IMR-90 (cell line): ENCODE measurements around the gene LIN52. TPM values are rescaled to one million over a fixed set of nuclear protein-coding genes. Genes with fewer than 3 reads are reported as not detected.

Experiments
- ATAC-seq: fragments of 200-7000 bp; cut with Tn5 transposase; 2 replicates; pipeline ENCODE4 v1.9.1; 2020; ENCODE audit warnings: low read depth, mild to moderate bottlenecking, moderate library complexity
- BruUV-seq: library from RNA; stranded (reverse); fragments of 400-500 nt; replicated peaks from 2 replicates; lab custom pipeline; 2021; lab: Mats Ljungman, UMichigan
- CTCF ChIA-PET: fragments of 300-600 bp; formaldehyde crosslinking; extraction: SDS; loops from one replicate; lab custom pipeline; 2021; ENCODE audit warnings: antibody characterized with exemption; lab: Yijun Ruan, JAX
- POLR2A ChIA-PET: fragments of 300-600 bp; sonication (Branson Sonifier 250); formaldehyde crosslinking; loops from one replicate; lab custom pipeline; 2022; ENCODE audit warnings: antibody characterized with exemption; ENCODE audit not compliant: unreplicated experiment; lab: Charles Lee
- DNase-seq: peaks from one replicate; pipeline ENCODE4 v3.0.0; 2013
- H2AFZ ChIP-seq: replicated peaks from 2 replicates; pipeline ENCODE3; 2013; ENCODE audit warnings: low read length, mild to moderate bottlenecking; ENCODE audit not compliant: poor library complexity
- H2AK5ac ChIP-seq: 2 replicates; pipeline ENCODE4 v1.6.1; 2013; ENCODE audit warnings: low read depth, low read length, inconsistent platforms
- H2AK9ac ChIP-seq: replicated peaks from 2 replicates; pipeline ENCODE3; 2013; ENCODE audit warnings: mild to moderate bottlenecking, low read depth, low read length, moderate library complexity; ENCODE audit not compliant: poor library complexity
- H2BK120ac ChIP-seq: 2 replicates; pipeline ENCODE4 v1.6.1; 2013; ENCODE audit warnings: low read depth, low read length, inconsistent platforms
- H2BK15ac ChIP-seq: 3 replicates; pipeline ENCODE4 v1.6.1; 2013; ENCODE audit warnings: low read depth, low read length, inconsistent platforms
- H2BK20ac ChIP-seq: 2 replicates; pipeline ENCODE4 v1.6.1; 2013; ENCODE audit warnings: low read depth, mild to moderate bottlenecking, inconsistent platforms, low read length, moderate library complexity
- H2BK5ac ChIP-seq: 2 replicates; pipeline ENCODE4 v1.6.1; 2013; ENCODE audit warnings: mild to moderate bottlenecking, low read depth, low read length, inconsistent platforms; ENCODE audit not compliant: poor library complexity, severe bottlenecking
- H3K14ac ChIP-seq: replicated peaks from 2 replicates; pipeline ENCODE4 v1.6.1; 2013; ENCODE audit warnings: low read depth, low read length, inconsistent platforms
- H3K18ac ChIP-seq: 2 replicates; pipeline ENCODE4 v1.6.1; 2013; ENCODE audit warnings: low read depth, low read length, control low read depth
- H3K23ac ChIP-seq: 2 replicates; pipeline ENCODE4 v1.6.1; 2013; ENCODE audit warnings: low read depth, low read length, inconsistent platforms
- H3K27ac ChIP-seq: 2 replicates; pipeline ENCODE4 v1.5.1; 2013; ENCODE audit warnings: mild to moderate bottlenecking, control low read depth, low read length; ENCODE audit not compliant: insufficient read depth
- H3K27me3 ChIP-seq: 2 replicates; pipeline ENCODE4 v1.6.1; 2013; ENCODE audit warnings: low read length; ENCODE audit not compliant: control insufficient read depth, insufficient read depth
- H3K36me3 ChIP-seq: 2 replicates; pipeline ENCODE4 v1.6.1; 2013; ENCODE audit warnings: low read length, mixed read lengths; ENCODE audit not compliant: control insufficient read depth, insufficient read depth
- H3K4ac ChIP-seq: 2 replicates; pipeline ENCODE4 v1.6.1; 2013; ENCODE audit warnings: low read depth, low read length, inconsistent platforms
- H3K4me1 ChIP-seq: 2 replicates; pipeline ENCODE4 v1.6.1; 2013; ENCODE audit warnings: low read length, mixed read lengths; ENCODE audit not compliant: control insufficient read depth, insufficient read depth
- H3K4me2 ChIP-seq: 2 replicates; pipeline ENCODE4 v1.6.1; 2013; ENCODE audit warnings: low read depth, mild to moderate bottlenecking, control low read depth, low read length, moderate library complexity
- H3K4me3 ChIP-seq: 2 replicates; pipeline ENCODE4 v1.5.1; 2013; ENCODE audit warnings: low read depth, mild to moderate bottlenecking, control low read depth, low read length, moderate library complexity; ENCODE audit not compliant: insufficient read depth
- H3K56ac ChIP-seq: 2 replicates; pipeline ENCODE4 v1.6.1; 2013; ENCODE audit warnings: low read length, inconsistent platforms; ENCODE audit not compliant: insufficient read depth; ENCODE audit errors: extremely low read depth
- H3K79me1 ChIP-seq, 2 experiments: 2 replicates each; pipeline ENCODE4 v1.6.1; 2013; ENCODE audit warnings: low read length in 2 of 2, inconsistent platforms in 1 of 2, low read depth in 1 of 2
- H3K9ac ChIP-seq: 2 replicates; pipeline ENCODE4 v1.6.1; 2013; ENCODE audit warnings: low read depth, low read length, control low read depth
- H3K9me1 ChIP-seq: 2 replicates; pipeline ENCODE4 v1.6.1; 2013; ENCODE audit warnings: low read length, inconsistent platforms; ENCODE audit not compliant: insufficient read depth
- H3K9me3 ChIP-seq: 2 replicates; pipeline ENCODE4 v1.6.1; 2013; ENCODE audit warnings: low read length; ENCODE audit not compliant: control insufficient read depth, insufficient read depth
- H4K20me1 ChIP-seq: 2 replicates; pipeline ENCODE4 v1.6.1; 2013; ENCODE audit warnings: low read length, inconsistent platforms; ENCODE audit not compliant: insufficient read depth
- H4K5ac ChIP-seq: 2 replicates; pipeline ENCODE4 v1.6.1; 2013; ENCODE audit warnings: mild to moderate bottlenecking, low read depth, low read length, control low read depth
- H4K8ac ChIP-seq, 2 experiments: 2 replicates each; pipeline ENCODE4 v1.6.1; 2013; ENCODE audit warnings: low read depth in 2 of 2, low read length in 2 of 2, control low read depth in 1 of 2, inconsistent platforms in 1 of 2
- H4K91ac ChIP-seq: 2 replicates; pipeline ENCODE4 v1.6.1; 2013; ENCODE audit warnings: low read depth, low read length, inconsistent platforms; ENCODE audit not compliant: insufficient read depth
- CEBPB ChIP-seq: IDR thresholded peaks from 2 replicates; pipeline ENCODE4 v1.6.1; 2012; ENCODE audit warnings: low read depth, low read length, improper control_type of control experiment
- FOS ChIP-seq: fragments of 150-350 bp; IDR thresholded peaks from 2 replicates; pipeline ENCODE4 v1.6.1; 2016; ENCODE audit warnings: low read depth, low read length
- RCOR1 ChIP-seq: IDR thresholded peaks from 2 replicates; pipeline ENCODE4 v1.6.1; 2012; ENCODE audit warnings: mild to moderate bottlenecking, low read length, improper control_type of control experiment; ENCODE audit not compliant: insufficient replicate concordance
- WGBS, 2 experiments: methylation state at CpG; one replicate each; pipeline versions ENCODE4 v1.1.5 to v1.1.7; 2013; ENCODE audit warnings: missing lambda C conversion rate in 2 of 2; ENCODE audit not compliant: insufficient read length in 1 of 2; ENCODE audit errors: extremely low coverage in 2 of 2; 5-methylcytosine and 5-hydroxymethylcytosine counted together
- dilution Hi-C: fragments of 300-500 bp; cut with HindIII; formaldehyde crosslinking; loops from one replicate; pipeline ENCODE4 v1.14.3; 2018; ENCODE audit warnings: low sequenced_read_pairs; ENCODE audit not compliant: unreplicated experiment
- in situ Hi-C: fragments of 300-500 bp; cut with MboI; formaldehyde crosslinking; loops from 3 replicates; pipeline ENCODE4 v1.14.3; 2019; ENCODE audit warnings: low sequenced_read_pairs, inconsistent platforms, mixed read lengths
- intact Hi-C: fragments of 100-400 bp; cut with micrococcal nuclease; formaldehyde crosslinking; loops from 2 replicates; pipeline ENCODE4 v1.10.0; 2022
- polyA plus RNA-seq, 3 experiments: library from polyadenylated mRNA; depleted of rRNA; stranded (reverse); fragments of >200 nt; gene quantifications; 2 replicates each; pipeline ENCODE4 v1.2.3, GENCODE V29; 2012; ENCODE audit warnings: low replicate concordance in 1 of 3
- total RNA-seq: library from RNA; depleted of rRNA; stranded (reverse); fragments of >200 nt; gene quantifications from 2 replicates; pipeline ENCODE4 v1.2.3, GENCODE V29; 2012
- TF ChIP-seq, protein P1 (sequence below): conservative IDR thresholded peaks from 2 replicates; pipeline ENCODE4 v1.5.1; 2012; ENCODE audit warnings: mild to moderate bottlenecking, low read depth, low read length, improper control_type of control experiment
- TF ChIP-seq, protein P2 (sequence below): fragments of 150-350 bp; IDR thresholded peaks from 2 replicates; pipeline ENCODE4 v1.6.1; 2017; ENCODE audit warnings: mild to moderate bottlenecking, antibody characterized with exemption, low read length, low read depth

LIN52 gene
- total and polyA plus RNA-seq, 2 of the 4 experiments (the other 2 are of a cell fraction): 6.1 to 11.5 TPM

DNA sequence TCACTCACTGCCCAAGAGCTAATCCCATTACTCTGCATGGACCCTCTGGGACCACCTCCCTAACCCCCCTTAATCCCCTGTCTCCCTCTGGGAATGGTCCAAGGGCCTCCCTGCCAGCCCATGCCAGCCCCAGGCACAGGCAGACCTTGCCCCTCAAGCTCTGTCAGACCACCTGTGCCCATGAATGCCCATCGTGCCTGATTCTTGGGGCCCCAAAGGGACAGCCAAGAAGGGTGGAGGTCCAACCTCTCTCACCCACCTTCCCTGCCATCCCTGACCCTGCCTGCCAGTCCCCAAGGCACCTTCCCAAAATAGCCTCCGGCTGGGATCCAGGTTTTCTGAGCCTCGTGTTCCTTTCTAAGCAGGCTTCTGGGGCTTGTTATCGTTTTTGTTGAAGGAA lies 133.7 kb downstream of the LIN52 start (continued):
- no peak for TF ChIP-seq RCOR1
- no peak for TF ChIP-seq CEBPB

DNA sequence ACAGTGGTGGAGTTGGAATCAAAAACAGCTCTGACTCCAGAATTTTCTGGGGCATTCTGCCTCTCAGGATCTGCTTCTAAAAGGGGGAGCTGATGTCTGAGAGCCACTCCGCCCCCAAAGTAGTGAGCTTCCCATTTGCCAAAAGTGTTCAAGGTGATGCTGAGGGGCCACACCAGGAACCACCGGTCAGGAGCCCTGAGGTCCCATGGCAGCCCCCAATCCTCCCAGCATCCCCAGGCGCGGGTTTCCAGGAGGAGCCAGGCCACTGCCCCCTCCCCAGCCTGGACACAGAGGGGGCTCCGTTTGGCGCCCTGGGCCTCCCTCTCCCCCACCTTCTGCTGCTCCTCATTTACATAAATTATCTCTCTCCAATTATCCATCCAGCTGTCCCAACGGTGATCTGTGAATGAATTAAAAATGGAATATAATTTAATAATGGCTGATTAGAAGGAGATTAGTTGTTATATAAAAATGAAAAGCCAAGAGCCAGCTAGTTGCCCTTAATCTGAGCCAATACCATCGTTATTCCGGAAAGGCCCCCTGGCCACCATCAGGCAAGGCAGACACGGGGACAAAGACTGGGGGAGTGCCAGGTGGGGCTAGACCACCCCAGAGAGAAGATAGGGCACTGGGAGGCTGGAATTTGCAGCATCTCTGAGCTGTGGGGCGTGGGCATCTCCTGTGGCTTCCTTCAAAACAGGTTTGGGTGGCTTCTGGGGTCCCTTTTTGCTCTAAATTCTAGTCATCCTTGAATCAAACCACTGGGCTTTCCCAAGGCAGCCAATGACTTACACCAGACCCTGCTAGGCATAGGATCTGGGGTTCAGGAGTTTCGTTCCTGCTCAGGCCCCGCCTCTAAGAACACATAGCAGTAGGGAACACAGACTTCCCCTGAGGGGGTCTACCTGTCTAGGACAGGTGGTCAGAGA lies 134.8 kb downstream of the LIN52 start:
- Histone ChIP-seq H2BK120ac (no peak overlapping the region), H4K8ac (no peak overlapping the region), H2BK5ac (no peak overlapping the region), H3K9me1 (no peaks in the 10 kb centered on the region), H3K36me3 (no peaks in the 10 kb centered on the region), H3K27me3 (peaks cover 59% of the 10 kb centered on the region), H4K91ac (no peak overlapping the region), H4K5ac (no peak overlapping the region), H2BK20ac (no peak overlapping the region), H3K9ac (no peak overlapping the region), H2AK5ac (no peak overlapping the region), H3K4me1 (no peaks in the 10 kb centered on the region), H3K18ac (no peak overlapping the region), H2AFZ (no peak overlapping the region), H2BK15ac (no peak overlapping the region), H3K4ac (no peak overlapping the region), H3K9me3 (no peaks in the 10 kb centered on the region), H2AK9ac (peak overlapping the region; percentile 67), H3K14ac (no peak overlapping the region), H4K20me1 (no peaks in the 10 kb centered on the region), H3K23ac (no peak overlapping the region), H3K27ac (no peak overlapping the region), H3K79me1 (no peaks in the 10 kb centered on the region), H3K56ac (no peak overlapping the region), H3K4me2 (no peak overlapping the region), H3K4me3 (no peak overlapping the region)
- in situ Hi-C loops (no loop called here), intact Hi-C loops (no loop called here), dilution Hi-C loops (no loop called here)
- ChIA-PET CTCF (interaction anchor here (0.6 kb wide), 1 partner anchor 71 kb away, joined by 3 read pairs; no protein-coding TSS in a partner anchor), POLR2A (no interaction called here)
- ATAC-seq (no peak), DNase-seq (no peak)
- BruUV-seq: no TSS peak
- TF ChIP-seq, protein P1, sequence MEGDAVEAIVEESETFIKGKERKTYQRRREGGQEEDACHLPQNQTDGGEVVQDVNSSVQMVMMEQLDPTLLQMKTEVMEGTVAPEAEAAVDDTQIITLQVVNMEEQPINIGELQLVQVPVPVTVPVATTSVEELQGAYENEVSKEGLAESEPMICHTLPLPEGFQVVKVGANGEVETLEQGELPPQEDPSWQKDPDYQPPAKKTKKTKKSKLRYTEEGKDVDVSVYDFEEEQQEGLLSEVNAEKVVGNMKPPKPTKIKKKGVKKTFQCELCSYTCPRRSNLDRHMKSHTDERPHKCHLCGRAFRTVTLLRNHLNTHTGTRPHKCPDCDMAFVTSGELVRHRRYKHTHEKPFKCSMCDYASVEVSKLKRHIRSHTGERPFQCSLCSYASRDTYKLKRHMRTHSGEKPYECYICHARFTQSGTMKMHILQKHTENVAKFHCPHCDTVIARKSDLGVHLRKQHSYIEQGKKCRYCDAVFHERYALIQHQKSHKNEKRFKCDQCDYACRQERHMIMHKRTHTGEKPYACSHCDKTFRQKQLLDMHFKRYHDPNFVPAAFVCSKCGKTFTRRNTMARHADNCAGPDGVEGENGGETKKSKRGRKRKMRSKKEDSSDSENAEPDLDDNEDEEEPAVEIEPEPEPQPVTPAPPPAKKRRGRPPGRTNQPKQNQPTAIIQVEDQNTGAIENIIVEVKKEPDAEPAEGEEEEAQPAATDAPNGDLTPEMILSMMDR: no peak
- TF ChIP-seq RCOR1: no peak
- no peak for TF ChIP-seq FOS
- TF ChIP-seq, protein P2, sequence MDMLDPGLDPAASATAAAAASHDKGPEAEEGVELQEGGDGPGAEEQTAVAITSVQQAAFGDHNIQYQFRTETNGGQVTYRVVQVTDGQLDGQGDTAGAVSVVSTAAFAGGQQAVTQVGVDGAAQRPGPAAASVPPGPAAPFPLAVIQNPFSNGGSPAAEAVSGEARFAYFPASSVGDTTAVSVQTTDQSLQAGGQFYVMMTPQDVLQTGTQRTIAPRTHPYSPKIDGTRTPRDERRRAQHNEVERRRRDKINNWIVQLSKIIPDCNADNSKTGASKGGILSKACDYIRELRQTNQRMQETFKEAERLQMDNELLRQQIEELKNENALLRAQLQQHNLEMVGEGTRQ: no peak
- no peak for TF ChIP-seq CEBPB
- WGBS, 2 experiments: 67% methylated on average over 1 of the region's 13 CpGs; no CpG with 5 or more reads in 1 of the 2 experiments
